NCI-H748 (cell line): ENCODE results near the gene TSPAN33.

Experiments used
- DNase-seq: peaks from one replicate; lab custom pipeline; 2025; ENCODE audit not compliant: unreplicated experiment; lab: John Stamatoyannopoulos, UW

TSPAN33 gene

GRCh38 chr7:129134356-129134987 lies 10.0 kb upstream of the TSPAN33 start:
- DNase-seq: no peak

GRCh38 chr7:129136887-129137642 lies 7.4 kb upstream of the TSPAN33 start:
- DNase-seq: no peak

GRCh38 chr7:129143724-129144094 lies 798 bp upstream of the TSPAN33 start:
- DNase-seq: peak; percentile 51

- no peak for DNase-seq
Observed at GRCh38 chr7:129144834-129145668, 544 bp downstream of the TSPAN33 start.

- no peak for DNase-seq
Observed at GRCh38 chr7:129146237-129146979, 1.9 kb downstream of the TSPAN33 start.

- no peak for DNase-seq
Observed at GRCh38 chr7:129147731-129148130, 3.2 kb downstream of the TSPAN33 start.

- no peak for DNase-seq
Observed at GRCh38 chr7:129149511-129149910, 5.0 kb downstream of the TSPAN33 start.

- DNase-seq: no peak
Observed at GRCh38 chr7:129150199-129150996, 5.9 kb downstream of the TSPAN33 start.

GRCh38 chr7:129157651-129158050 lies 13.1 kb downstream of the TSPAN33 start:
- no peak for DNase-seq

- no peak for DNase-seq
Observed at GRCh38 chr7:129159539-129159938, 15.0 kb downstream of the TSPAN33 start.

- peak; percentile 80 for DNase-seq
Observed at GRCh38 chr7:129160161-129160905, 15.8 kb downstream of the TSPAN33 start.

- DNase-seq: no peak
Observed at GRCh38 chr7:129161524-129162225, 17.2 kb downstream of the TSPAN33 start.

GRCh38 chr7:129162732-129163131 lies 18.2 kb downstream of the TSPAN33 start:
- DNase-seq: no peak

- peak; percentile 30 for DNase-seq
Observed at GRCh38 chr7:129163875-129164544, 19.5 kb downstream of the TSPAN33 start.

- DNase-seq: no peak
Observed at GRCh38 chr7:129166745-129167144, 22.2 kb downstream of the TSPAN33 start.

- no peak for DNase-seq
Observed at GRCh38 chr7:129167817-129168216, 23.3 kb downstream of the TSPAN33 start.

- peak; percentile 51 for DNase-seq
Observed at GRCh38 chr7:129168231-129169021, 23.9 kb downstream of the TSPAN33 start.
